IPS DF 6.9 (cell line): Measurements from ENCODE around the gene SSBP3.
"Not testable (repeated sequence)": the region's sequence is repeated elsewhere in the genome, so short reads cannot be mapped to it uniquely, and the experiment has no call there.

Source experiments
- DNase-seq: peaks from one replicate; pipeline ENCODE4 v3.0.0-alpha.2; 2013; ENCODE audit warnings: low read depth, low spot score
- H3K27ac ChIP-seq: one replicate; pipeline ENCODE4 v1.5.1; 2013; ENCODE audit warnings: low read length, control low read depth
- H3K27me3 ChIP-seq: 2 replicates; pipeline ENCODE4 v1.6.1; 2013; ENCODE audit warnings: mild to moderate bottlenecking, low read length; ENCODE audit not compliant: control insufficient read depth, insufficient read depth
- H3K36me3 ChIP-seq: 2 replicates; pipeline ENCODE4 v1.6.1; 2013; ENCODE audit warnings: low read length; ENCODE audit not compliant: control insufficient read depth, insufficient read depth
- H3K4me1 ChIP-seq: 2 replicates; pipeline ENCODE4 v1.6.1; 2013; ENCODE audit warnings: low read length; ENCODE audit not compliant: control insufficient read depth, insufficient read depth
- H3K4me3 ChIP-seq: 2 replicates; pipeline ENCODE4 v1.5.1; 2013; ENCODE audit warnings: mild to moderate bottlenecking, low read length
- H3K9me3 ChIP-seq: 2 replicates; pipeline ENCODE4 v1.6.1; 2013; ENCODE audit warnings: low read length, inconsistent platforms; ENCODE audit not compliant: control insufficient read depth, insufficient read depth
- WGBS: extraction: QIAGEN DNeasy Blood & Tissue Kit; methylation state at CpG from one replicate; pipeline ENCODE4 v1.1.7; 2013; ENCODE audit warnings: mixed read lengths, missing lambda C conversion rate; ENCODE audit not compliant: insufficient read length, insufficient coverage; 5-methylcytosine and 5-hydroxymethylcytosine counted together

Gene SSBP3

DNA sequence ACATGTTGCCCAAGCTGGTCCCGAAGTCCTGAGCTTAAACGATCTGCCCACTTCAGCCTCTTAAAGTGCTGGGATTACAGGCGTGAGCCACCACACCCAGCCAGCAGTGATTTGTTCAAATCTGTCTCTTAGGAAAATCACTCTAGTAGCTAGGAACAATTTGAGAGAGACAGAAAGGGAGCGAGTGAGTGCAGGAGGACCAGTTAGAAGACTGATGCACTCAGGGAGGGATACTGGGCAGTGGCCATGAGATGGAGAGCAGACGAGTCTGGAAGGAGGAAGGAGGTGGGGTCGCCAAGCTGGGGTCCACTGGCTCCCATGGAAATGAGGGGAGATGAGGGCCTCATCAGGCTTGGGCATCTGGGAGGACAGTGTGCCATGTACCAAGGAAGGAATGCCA, 23.6 kb upstream of the SSBP3 start:
- no peaks in the 10 kb centered on the region for H3K4me1 ChIP-seq
- H3K27me3 ChIP-seq, result no peaks in the 10 kb centered on the region
- WGBS, result no CpG with 5 or more reads among the region's 6 CpGs
- 0 out of 2 replicates have a peak, but pooled peaks cover 2% of the 10 kb centered on the region for H3K9me3 ChIP-seq
- no peak overlapping the region for H3K27ac ChIP-seq
- no peak overlapping the region for H3K4me3 ChIP-seq
- DNase-seq, result no peak
- no peaks in the 10 kb centered on the region for H3K36me3 ChIP-seq

DNA sequence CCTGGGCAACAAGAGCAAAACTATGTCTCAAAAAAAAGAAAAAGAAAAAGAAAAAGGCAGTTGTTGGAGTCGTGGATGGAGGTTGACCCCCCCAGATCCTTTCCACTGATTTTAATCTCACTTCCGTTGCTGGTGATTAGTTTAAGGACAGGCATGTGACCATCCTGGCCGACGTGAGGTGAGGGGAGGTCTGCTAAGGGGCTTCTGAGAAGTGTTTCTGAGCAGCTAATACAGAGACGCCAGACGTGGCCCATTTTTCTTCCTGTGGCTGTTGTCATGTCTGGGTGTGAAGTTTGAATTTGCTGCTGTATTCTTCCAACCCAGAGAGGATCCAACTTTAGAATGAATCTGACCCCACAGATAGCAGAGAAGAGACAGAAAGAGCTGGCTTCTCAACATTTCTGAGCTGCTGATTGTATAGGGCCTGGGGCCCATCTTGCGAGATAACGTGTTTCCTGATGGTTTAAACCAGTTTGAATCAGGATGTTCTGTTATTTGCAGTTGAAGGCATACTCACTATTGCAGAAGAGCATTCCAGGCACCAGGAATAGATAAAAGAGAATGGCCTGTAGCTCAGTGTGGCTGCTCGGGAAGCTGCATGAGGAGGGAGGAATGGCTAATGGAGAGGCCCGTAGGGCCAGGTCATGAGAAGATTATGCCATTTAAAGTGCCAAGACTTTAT, 22.8 kb upstream of the SSBP3 start:
- H3K4me1 ChIP-seq, result no peaks in the 10 kb centered on the region
- H3K36me3 ChIP-seq, result no peaks in the 10 kb centered on the region
- WGBS, result no CpG with 5 or more reads among the region's 10 CpGs
- H3K4me3 ChIP-seq, result no peak overlapping the region
- DNase-seq, result no peak
- 0 out of 2 replicates have a peak, but pooled peaks cover 2% of the 10 kb centered on the region for H3K9me3 ChIP-seq
- H3K27ac ChIP-seq, result no peak overlapping the region
- H3K27me3 ChIP-seq, result no peaks in the 10 kb centered on the region

DNA sequence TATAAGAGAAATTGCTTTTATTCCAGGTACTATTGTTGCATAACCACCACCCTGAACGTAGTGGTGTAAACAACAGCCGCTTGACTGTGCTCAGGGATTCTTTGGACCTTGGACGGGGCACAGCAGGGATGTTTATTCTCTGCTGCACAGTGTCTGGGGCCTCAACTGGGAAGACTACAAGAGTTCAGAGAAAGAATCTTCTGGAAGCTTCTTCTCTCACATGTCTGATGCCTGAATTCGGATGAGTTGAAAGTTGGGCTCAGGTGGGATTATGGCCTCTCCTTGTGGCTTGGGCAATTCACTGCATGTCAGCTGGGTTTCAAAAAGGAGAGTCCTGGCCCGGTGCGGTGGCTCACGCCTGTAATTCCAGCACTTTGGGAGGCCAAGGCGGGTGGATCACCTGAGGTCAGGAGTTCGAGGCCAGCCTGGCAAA, 19.0 kb upstream of the SSBP3 start:
- no peak for DNase-seq
- no CpG with 5 or more reads among the region's 9 CpGs for WGBS
- H3K27ac ChIP-seq, result no peak overlapping the region

DNA sequence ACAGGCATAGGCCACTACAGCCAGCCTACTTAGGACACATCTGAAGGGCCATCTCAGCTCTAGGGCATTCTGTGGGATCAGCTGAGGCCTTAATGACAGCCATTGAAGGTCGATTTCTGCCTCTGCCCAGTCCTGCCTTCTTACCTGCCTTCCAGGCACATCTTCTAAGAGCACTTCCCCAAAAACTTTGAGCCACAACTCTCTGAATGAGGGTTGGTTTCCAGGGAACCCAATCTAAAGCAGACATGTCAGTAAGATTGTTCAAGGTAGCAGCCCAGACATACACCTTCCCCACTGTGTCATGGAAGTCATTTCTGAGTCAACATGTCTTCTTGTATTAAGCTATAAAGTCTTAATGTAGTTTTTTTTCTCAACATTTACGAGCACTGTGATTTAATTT, 18.2 kb upstream of the SSBP3 start:
- Histone ChIP-seq H3K9me3 (0 out of 2 replicates have a peak, but pooled peaks cover 2% of the 10 kb centered on the region), H3K36me3 (no peaks in the 10 kb centered on the region), H3K27me3 (no peaks in the 10 kb centered on the region), H3K27ac (no peak overlapping the region), H3K4me3 (no peak overlapping the region), H3K4me1 (no peaks in the 10 kb centered on the region)
- DNase-seq, result no peak
- WGBS, result no CpG with 5 or more reads among the region's 2 CpGs

More for the DNA sequence above, 19.0 kb upstream of the SSBP3 start:
- 0 out of 2 replicates have a peak, but pooled peaks cover 2% of the 10 kb centered on the region for H3K9me3 ChIP-seq
- H3K4me1 ChIP-seq, result no peaks in the 10 kb centered on the region
- H3K27me3 ChIP-seq, result no peaks in the 10 kb centered on the region
- H3K4me3 ChIP-seq, result no peak overlapping the region
- H3K36me3 ChIP-seq, result no peaks in the 10 kb centered on the region

DNA sequence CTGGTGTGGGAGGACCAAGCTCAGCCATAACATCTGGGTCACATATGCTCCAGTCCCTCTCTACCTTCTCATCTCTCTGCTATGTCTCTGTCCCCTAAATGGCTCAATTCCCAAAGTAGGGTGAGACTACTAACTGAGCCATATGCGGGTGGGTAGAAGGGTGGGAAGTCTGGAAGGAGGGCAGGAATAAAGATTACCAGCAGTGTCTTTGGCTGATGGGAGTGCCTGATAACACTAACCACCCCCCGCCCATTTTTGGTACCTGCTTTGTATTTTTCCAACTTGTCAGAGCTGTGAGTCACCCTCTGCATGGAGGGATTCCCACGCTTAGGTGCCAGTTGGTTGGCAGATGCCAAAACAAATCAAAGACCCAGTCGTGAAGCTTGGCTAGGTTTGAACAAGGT, 14.9 kb upstream of the SSBP3 start:
- H3K27ac ChIP-seq, result no peak overlapping the region
- no peaks in the 10 kb centered on the region for H3K9me3 ChIP-seq
- H3K27me3 ChIP-seq, result no peaks in the 10 kb centered on the region
- H3K36me3 ChIP-seq, result no peaks in the 10 kb centered on the region
- no CpG with 5 or more reads among the region's 4 CpGs for WGBS
- DNase-seq, result no peak
- H3K4me3 ChIP-seq, result no peak overlapping the region
- H3K4me1 ChIP-seq, result no peaks in the 10 kb centered on the region

DNA sequence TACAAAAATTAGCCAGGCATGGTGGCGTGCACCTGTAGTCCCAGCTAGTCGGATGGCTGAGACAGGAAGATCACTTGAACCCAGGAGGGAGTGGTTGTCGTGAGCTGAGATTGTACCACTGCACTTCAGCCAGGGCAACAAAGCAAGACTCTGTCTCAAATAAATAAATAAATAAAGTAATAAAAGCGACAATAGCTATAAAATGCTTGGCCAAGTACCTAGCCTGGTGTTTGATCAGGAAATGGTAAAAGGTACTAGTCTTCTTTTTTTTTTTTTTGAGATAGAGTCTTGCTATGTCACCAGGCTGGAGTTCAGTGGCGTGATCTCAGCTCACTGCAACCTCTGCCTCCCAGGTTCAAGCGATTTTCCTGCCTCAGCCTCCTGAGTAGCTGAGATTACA, 12.4 kb upstream of the SSBP3 start:
- WGBS, result no CpG with 5 or more reads among the region's 6 CpGs
- DNase-seq, result not testable (repeated sequence)

DNA sequence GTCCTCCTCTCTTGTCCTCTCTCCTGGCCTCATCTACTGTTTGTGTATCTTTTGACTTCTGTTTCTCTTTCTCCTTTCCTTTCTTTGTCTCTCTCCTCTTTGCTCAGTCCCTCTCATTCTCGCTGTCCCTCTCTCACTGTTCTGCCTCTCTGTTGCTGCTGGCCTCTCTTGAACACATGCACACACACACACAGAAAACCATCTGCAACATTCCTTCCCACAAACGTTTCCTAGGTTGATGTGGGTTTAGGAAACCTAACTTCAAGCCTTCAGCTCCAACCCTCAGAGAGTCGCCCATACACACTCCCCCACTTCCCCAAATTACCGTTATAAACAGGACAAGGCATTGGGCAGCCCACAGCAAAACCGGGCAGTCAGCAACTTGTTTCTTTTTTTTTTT, 10.9 kb upstream of the SSBP3 start:
- Histone ChIP-seq H3K9me3 (no peaks in the 10 kb centered on the region), H3K4me3 (no peak overlapping the region), H3K36me3 (no peaks in the 10 kb centered on the region), H3K27ac (no peak overlapping the region), H3K4me1 (no peaks in the 10 kb centered on the region), H3K27me3 (no peaks in the 10 kb centered on the region; the same call in 1 of the 2 replicates)
- no CpG with 5 or more reads among the region's 5 CpGs for WGBS
- no peak for DNase-seq

More for the DNA sequence above, 12.4 kb upstream of the SSBP3 start:
- H3K4me1 ChIP-seq, H3K36me3 ChIP-seq, H3K9me3 ChIP-seq, H3K4me3 ChIP-seq, H3K27me3 ChIP-seq, H3K27ac ChIP-seq: not testable (repeated sequence)

DNA sequence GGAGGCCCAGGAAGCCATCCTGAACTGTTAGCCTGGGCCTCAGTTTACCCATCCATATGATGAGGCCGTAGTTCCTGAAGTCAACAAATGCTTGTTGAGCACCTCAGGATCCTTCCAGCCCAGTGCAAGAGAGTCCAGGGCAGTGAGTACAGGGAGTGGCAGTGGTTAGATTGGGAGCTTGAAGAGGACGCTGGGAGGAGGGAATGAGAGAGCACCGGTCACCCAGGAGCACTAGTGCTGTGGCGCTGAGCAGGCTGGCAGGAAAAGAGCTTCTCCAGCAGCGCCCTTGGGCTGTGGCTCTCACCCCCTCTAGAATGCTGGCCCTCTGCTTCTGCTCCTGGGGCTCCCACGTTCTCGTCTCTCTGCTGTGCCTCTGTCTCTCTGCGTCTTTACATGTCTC, 10.2 kb upstream of the SSBP3 start:
- Histone ChIP-seq H3K4me3 (no peak overlapping the region), H3K4me1 (no peaks in the 10 kb centered on the region), H3K27ac (no peak overlapping the region), H3K27me3 (no peaks in the 10 kb centered on the region; the same call in 1 of the 2 replicates), H3K9me3 (no peaks in the 10 kb centered on the region), H3K36me3 (no peaks in the 10 kb centered on the region)
- no peak for DNase-seq
- WGBS, result no CpG with 5 or more reads among the region's 8 CpGs

DNA sequence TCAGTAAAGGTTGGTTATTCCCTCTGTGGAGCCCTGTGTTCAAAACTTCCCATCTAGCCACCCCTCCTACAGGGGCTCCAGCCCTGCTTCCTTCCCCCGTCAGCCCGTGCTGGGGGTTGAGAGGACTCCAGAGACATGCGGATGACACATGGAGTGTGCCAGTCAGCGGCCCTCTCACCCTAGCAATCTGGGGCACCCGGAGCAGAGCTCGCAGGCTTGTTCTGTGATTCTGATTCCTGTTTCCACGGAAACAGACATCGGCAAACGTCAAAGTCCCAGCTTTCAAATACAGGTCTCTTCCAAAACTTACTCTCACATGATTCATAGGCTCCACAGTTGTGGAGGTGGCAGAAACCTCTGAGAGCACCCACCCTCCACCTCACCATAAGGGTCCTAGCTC, 9.8 kb upstream of the SSBP3 start:
- Histone ChIP-seq H3K36me3 (no peaks in the 10 kb centered on the region), H3K4me3 (no peak overlapping the region), H3K9me3 (no peaks in the 10 kb centered on the region), H3K27ac (no peak overlapping the region), H3K4me1 (no peaks in the 10 kb centered on the region), H3K27me3 (no peaks in the 10 kb centered on the region; the same call in 1 of the 2 replicates)
- no peak for DNase-seq
- WGBS, result no CpG with 5 or more reads among the region's 9 CpGs

DNA sequence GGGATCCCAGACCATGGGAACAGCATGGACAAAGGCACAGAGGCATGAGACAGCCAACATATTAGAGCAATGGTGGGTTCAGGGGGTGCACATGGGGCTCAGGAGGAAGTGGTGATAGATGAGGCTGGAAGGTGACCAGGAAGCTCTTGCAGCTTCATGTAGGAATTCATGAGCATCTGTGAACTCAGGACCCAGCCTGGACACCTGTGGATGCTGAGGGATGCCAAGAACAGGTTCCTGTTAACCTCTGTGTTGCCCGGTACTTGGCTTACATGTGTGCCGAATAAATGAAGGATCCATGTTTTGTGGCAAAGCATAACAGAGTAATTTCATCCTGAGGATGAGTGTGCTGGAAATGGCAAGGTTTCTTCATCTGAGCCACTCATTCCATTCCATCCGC, 9.3 kb upstream of the SSBP3 start:
- H3K4me1 ChIP-seq, result no peaks in the 10 kb centered on the region
- no peaks in the 10 kb centered on the region; the same call in 1 of the 2 replicates for H3K27me3 ChIP-seq
- H3K9me3 ChIP-seq, result no peaks in the 10 kb centered on the region
- H3K36me3 ChIP-seq, result no peaks in the 10 kb centered on the region
- H3K4me3 ChIP-seq, result no peak overlapping the region
- no CpG with 5 or more reads among the region's 3 CpGs for WGBS
- no peak overlapping the region for H3K27ac ChIP-seq
- no peak for DNase-seq

DNA sequence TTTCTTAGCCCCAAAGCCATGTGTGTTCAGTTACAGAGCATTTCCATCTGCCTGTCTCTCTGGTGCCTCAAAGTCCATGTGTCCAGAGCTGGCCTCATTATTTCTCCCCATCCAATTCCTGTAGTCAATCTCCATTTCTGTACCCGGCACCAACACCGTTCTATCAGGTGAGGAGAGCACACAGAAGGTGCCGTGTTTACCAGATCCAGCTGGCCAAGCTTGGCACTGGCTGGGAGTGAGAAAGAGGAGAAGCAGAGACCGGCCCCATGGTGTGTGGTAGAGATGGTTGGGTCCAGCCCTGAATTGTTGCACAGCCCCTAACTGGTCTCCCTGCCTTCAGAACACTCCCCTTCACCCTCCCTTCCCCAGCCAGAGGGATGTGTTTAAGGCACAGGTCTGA, 7.5 kb upstream of the SSBP3 start:
- Histone ChIP-seq H3K4me1 (peaks cover 4% of the 10 kb centered on the region), H3K27me3 (no peaks in the 10 kb centered on the region; the same call in 1 of the 2 replicates), H3K36me3 (no peaks in the 10 kb centered on the region), H3K4me3 (no peak overlapping the region), H3K9me3 (no peaks in the 10 kb centered on the region), H3K27ac (no peak overlapping the region)
- no peak for DNase-seq
- WGBS, result no CpG with 5 or more reads among the region's 4 CpGs
